Osteocyte (in vitro differentiated cells): ENCODE measurements around the gene BNIP5. TPM values are rescaled to one million over a fixed set of nuclear protein-coding genes. Genes with fewer than 3 reads are reported as not detected.

Experiments used
- DNase-seq: peaks from one replicate; pipeline ENCODE4 v3.0.0; 2021; ENCODE audit warnings: mixed read lengths; ENCODE audit not compliant: unreplicated experiment; ENCODE audit errors: extremely low spot score
- H3K27ac Mint-ChIP-seq: one replicate; pipeline ENCODE4 v1.8.0; 2021; ENCODE audit warnings: mild to moderate bottlenecking, mixed read lengths; ENCODE audit not compliant: unreplicated experiment
- H3K27me3 Mint-ChIP-seq: one replicate; pipeline ENCODE4 v1.8.0; 2021; ENCODE audit warnings: mixed read lengths; ENCODE audit not compliant: unreplicated experiment
- H3K36me3 Mint-ChIP-seq: one replicate; pipeline ENCODE4 v1.8.0; 2021; ENCODE audit warnings: mixed read lengths; ENCODE audit not compliant: unreplicated experiment
- H3K4me1 Mint-ChIP-seq: one replicate; pipeline ENCODE4 v1.8.0; 2021; ENCODE audit warnings: mixed read lengths; ENCODE audit not compliant: unreplicated experiment
- H3K4me3 Mint-ChIP-seq: one replicate; pipeline ENCODE4 v1.8.0; 2021; ENCODE audit warnings: mild to moderate bottlenecking, moderate library complexity, mixed read lengths; ENCODE audit not compliant: unreplicated experiment
- H3K9me3 Mint-ChIP-seq: one replicate; pipeline ENCODE4 v1.8.0; 2021; ENCODE audit warnings: mixed read lengths; ENCODE audit not compliant: unreplicated experiment
- CTCF ChIP-seq: fragments of 200-600 bp; sonication (generic); IDR thresholded peaks from 2 replicates; pipeline ENCODE4 v1.5.0; 2021; ENCODE audit warnings: antibody characterized with exemption, mild to moderate bottlenecking, moderate library complexity
- total RNA-seq: library from RNA; stranded (reverse); gene quantifications from 2 replicates; pipeline ENCODE4 v1.2.1, GENCODE V29; 2021

BNIP5 gene
- total RNA-seq, 1 donor from 2014 or later = not detected

- no peaks in the 10 kb centered on the region for H3K4me1 Mint-ChIP-seq
- DNase-seq = no peak
- TF ChIP-seq CTCF = no peak
- H3K4me3 Mint-ChIP-seq = no peak overlapping the region
- no peaks in the 10 kb centered on the region for H3K36me3 Mint-ChIP-seq
- H3K27ac Mint-ChIP-seq = no peak overlapping the region
- H3K27me3 Mint-ChIP-seq = peaks cover 72% of the 10 kb centered on the region
- H3K9me3 Mint-ChIP-seq = no peaks in the 10 kb centered on the region
Measured at GRCh38 chr6:36333931-36334725, 2.6 kb downstream of the BNIP5 start.

GRCh38 chr6:36333171-36333895 is 3.4 kb downstream of the BNIP5 start:
- Mint-ChIP-seq H3K27me3 (peaks cover 76% of the 10 kb centered on the region), H3K9me3 (no peaks in the 10 kb centered on the region), H3K27ac (no peak overlapping the region), H3K36me3 (no peaks in the 10 kb centered on the region), H3K4me3 (no peak overlapping the region), H3K4me1 (no peaks in the 10 kb centered on the region)
- no peak for TF ChIP-seq CTCF
- DNase-seq = no peak

- no peak for TF ChIP-seq CTCF
- peaks cover 79% of the 10 kb centered on the region for H3K27me3 Mint-ChIP-seq
- DNase-seq = no peak
- no peak overlapping the region for H3K27ac Mint-ChIP-seq
- H3K4me1 Mint-ChIP-seq = peaks cover 2% of the 10 kb centered on the region
- H3K9me3 Mint-ChIP-seq = no peaks in the 10 kb centered on the region
- no peaks in the 10 kb centered on the region for H3K36me3 Mint-ChIP-seq
- H3K4me3 Mint-ChIP-seq = no peak overlapping the region
Measured at GRCh38 chr6:36331381-36331780, 5.3 kb downstream of the BNIP5 start.

- no peak overlapping the region for H3K4me3 Mint-ChIP-seq
Measured at GRCh38 chr6:36330366-36330765, 6.3 kb downstream of the BNIP5 start.

More at GRCh38 chr6:36330366-36330765, 6.3 kb downstream of the BNIP5 start:
- no peaks in the 10 kb centered on the region for H3K36me3 Mint-ChIP-seq
- no peak overlapping the region for H3K27ac Mint-ChIP-seq
- H3K4me1 Mint-ChIP-seq = peaks cover 2% of the 10 kb centered on the region
- no peaks in the 10 kb centered on the region for H3K9me3 Mint-ChIP-seq
- TF ChIP-seq CTCF = no peak
- H3K27me3 Mint-ChIP-seq = peaks cover 77% of the 10 kb centered on the region
- no peak for DNase-seq
